ENCODE data around the gene SMC1B.

The SMC1B gene

GRCh38 chr22:45429981-45430775, 16.8 kb upstream of the SMC1B start:
- Histone ChIP-seq H3K9ac (ENCODE audit: low read depth in 1 of 2, low read length in 2 of 2) (no peak overlapping the region), H3K36me3 (ENCODE audit: control insufficient read depth in 1 of 2, insufficient read depth in 2 of 2, low read length in 2 of 2) (no peaks in the 10 kb centered on the region), H3K27ac (ENCODE audit: low read depth, low read length) (no peak overlapping the region), H3K27me3 (ENCODE audit: control insufficient read depth in 1 of 2, insufficient read depth in 2 of 2, low read length in 2 of 2) (no peaks in the 10 kb centered on the region), H3K4me1 (ENCODE audit: control insufficient read depth in 1 of 2, insufficient read depth in 2 of 2, low read length in 2 of 2) (peaks cover 1 to 3% of the 10 kb centered on the region in 2 donors), H3K4me3 (ENCODE audit: low read depth in 1 of 2, low read length in 2 of 2) (no peak overlapping the region), H3K9me3 (ENCODE audit: control insufficient read depth in 1 of 2, low read length in 2 of 2) (peaks cover 0 to 4% of the 10 kb centered on the region in 2 donors)

GRCh38 chr22:45429424-45429823, 16.0 kb upstream of the SMC1B start:
- Histone ChIP-seq H3K27ac (ENCODE audit: low read depth, low read length) (no peak overlapping the region), H3K9me3 (ENCODE audit: control insufficient read depth in 1 of 2, low read length in 2 of 2) (peaks cover 0 to 4% of the 10 kb centered on the region in 2 donors), H3K27me3 (ENCODE audit: control insufficient read depth in 1 of 2, insufficient read depth in 2 of 2, low read length in 2 of 2) (no peaks in the 10 kb centered on the region), H3K4me3 (ENCODE audit: low read depth in 1 of 2, low read length in 2 of 2) (no peak overlapping the region), H3K9ac (ENCODE audit: low read depth in 1 of 2, low read length in 2 of 2) (no peak overlapping the region), H3K4me1 (ENCODE audit: control insufficient read depth in 1 of 2, insufficient read depth in 2 of 2, low read length in 2 of 2) (no peaks in the 10 kb centered on the region), H3K36me3 (ENCODE audit: control insufficient read depth in 1 of 2, insufficient read depth in 2 of 2, low read length in 2 of 2) (no peaks in the 10 kb centered on the region)

GRCh38 chr22:45428391-45429385, 15.3 kb upstream of the SMC1B start:
- Histone ChIP-seq H3K36me3 (ENCODE audit: control insufficient read depth in 1 of 2, insufficient read depth in 2 of 2, low read length in 2 of 2) (no peaks in the 10 kb centered on the region), H3K9me3 (ENCODE audit: control insufficient read depth in 1 of 2, low read length in 2 of 2) (peaks cover 0 to 4% of the 10 kb centered on the region in 2 donors), H3K27ac (ENCODE audit: low read depth, low read length) (no peak overlapping the region), H3K9ac (ENCODE audit: low read depth in 1 of 2, low read length in 2 of 2) (no peak overlapping the region), H3K4me3 (ENCODE audit: low read depth in 1 of 2, low read length in 2 of 2) (no peak overlapping the region), H3K27me3 (ENCODE audit: control insufficient read depth in 1 of 2, insufficient read depth in 2 of 2, low read length in 2 of 2) (no peaks in the 10 kb centered on the region), H3K4me1 (ENCODE audit: control insufficient read depth in 1 of 2, insufficient read depth in 2 of 2, low read length in 2 of 2) (no peaks in the 10 kb centered on the region)

- Histone ChIP-seq H3K9ac (ENCODE audit: low read depth in 1 of 2, low read length in 2 of 2) (no peak overlapping the region), H3K36me3 (ENCODE audit: control insufficient read depth in 1 of 2, insufficient read depth in 2 of 2, low read length in 2 of 2) (no peaks in the 10 kb centered on the region), H3K9me3 (ENCODE audit: control insufficient read depth in 1 of 2, low read length in 2 of 2) (peaks cover 0 to 4% of the 10 kb centered on the region in 2 donors), H3K27me3 (ENCODE audit: control insufficient read depth in 1 of 2, insufficient read depth in 2 of 2, low read length in 2 of 2) (no peaks in the 10 kb centered on the region), H3K27ac (ENCODE audit: low read depth, low read length) (no peak overlapping the region), H3K4me1 (ENCODE audit: control insufficient read depth in 1 of 2, insufficient read depth in 2 of 2, low read length in 2 of 2) (no peaks in the 10 kb centered on the region), H3K4me3 (ENCODE audit: low read depth in 1 of 2, low read length in 2 of 2) (no peak overlapping the region)
Observed at GRCh38 chr22:45427114-45427513, 13.7 kb upstream of the SMC1B start.

GRCh38 chr22:45426387-45426786, 13.0 kb upstream of the SMC1B start:
- Histone ChIP-seq H3K36me3 (ENCODE audit: control insufficient read depth in 1 of 2, insufficient read depth in 2 of 2, low read length in 2 of 2) (no peaks in the 10 kb centered on the region), H3K27ac (ENCODE audit: low read depth, low read length) (no peak overlapping the region), H3K9ac (ENCODE audit: low read depth in 1 of 2, low read length in 2 of 2) (no peak overlapping the region), H3K9me3 (ENCODE audit: control insufficient read depth in 1 of 2, low read length in 2 of 2) (peaks cover 0 to 4% of the 10 kb centered on the region in 2 donors), H3K4me1 (ENCODE audit: control insufficient read depth in 1 of 2, insufficient read depth in 2 of 2, low read length in 2 of 2) (no peaks in the 10 kb centered on the region), H3K27me3 (ENCODE audit: control insufficient read depth in 1 of 2, insufficient read depth in 2 of 2, low read length in 2 of 2) (no peaks in the 10 kb centered on the region), H3K4me3 (ENCODE audit: low read depth in 1 of 2, low read length in 2 of 2) (no peak overlapping the region)

- Histone ChIP-seq H3K36me3 (ENCODE audit: control insufficient read depth in 1 of 2, insufficient read depth in 2 of 2, low read length in 2 of 2) (no peaks in the 10 kb centered on the region), H3K9ac (ENCODE audit: low read depth in 1 of 2, low read length in 2 of 2) (no peak overlapping the region), H3K4me3 (ENCODE audit: low read depth in 1 of 2, low read length in 2 of 2) (no peak overlapping the region), H3K27ac (ENCODE audit: low read depth, low read length) (no peak overlapping the region), H3K27me3 (ENCODE audit: control insufficient read depth in 1 of 2, insufficient read depth in 2 of 2, low read length in 2 of 2) (no peaks in the 10 kb centered on the region), H3K4me1 (ENCODE audit: control insufficient read depth in 1 of 2, insufficient read depth in 2 of 2, low read length in 2 of 2) (no peaks in the 10 kb centered on the region), H3K9me3 (ENCODE audit: control insufficient read depth in 1 of 2, low read length in 2 of 2) (peaks cover 0 to 4% of the 10 kb centered on the region in 2 donors)
Observed at GRCh38 chr22:45425531-45426265, 12.3 kb upstream of the SMC1B start.

GRCh38 chr22:45425101-45425500, 11.7 kb upstream of the SMC1B start:
- Histone ChIP-seq H3K4me3 (ENCODE audit: low read depth in 1 of 2, low read length in 2 of 2) (no peak overlapping the region), H3K9ac (ENCODE audit: low read depth in 1 of 2, low read length in 2 of 2) (no peak overlapping the region), H3K4me1 (ENCODE audit: control insufficient read depth in 1 of 2, insufficient read depth in 2 of 2, low read length in 2 of 2) (no peaks in the 10 kb centered on the region), H3K27ac (ENCODE audit: low read depth, low read length) (no peak overlapping the region), H3K9me3 (ENCODE audit: control insufficient read depth in 1 of 2, low read length in 2 of 2) (peaks cover 0 to 4% of the 10 kb centered on the region in 2 donors), H3K36me3 (ENCODE audit: control insufficient read depth in 1 of 2, insufficient read depth in 2 of 2, low read length in 2 of 2) (no peaks in the 10 kb centered on the region), H3K27me3 (ENCODE audit: control insufficient read depth in 1 of 2, insufficient read depth in 2 of 2, low read length in 2 of 2) (no peaks in the 10 kb centered on the region)

GRCh38 chr22:45424241-45424731, 10.9 kb upstream of the SMC1B start:
- no peaks in the 10 kb centered on the region for H3K36me3 ChIP-seq (ENCODE audit: control insufficient read depth in 1 of 2, insufficient read depth in 2 of 2, low read length in 2 of 2)
- H3K9ac ChIP-seq (ENCODE audit: low read depth in 1 of 2, low read length in 2 of 2), result no peak overlapping the region
- no peak overlapping the region for H3K27ac ChIP-seq (ENCODE audit: low read depth, low read length)
- no peaks in the 10 kb centered on the region for H3K27me3 ChIP-seq (ENCODE audit: control insufficient read depth in 1 of 2, insufficient read depth in 2 of 2, low read length in 2 of 2)
- H3K4me1 ChIP-seq (ENCODE audit: control insufficient read depth in 1 of 2, insufficient read depth in 2 of 2, low read length in 2 of 2), result no peaks in the 10 kb centered on the region
- H3K9me3 ChIP-seq (ENCODE audit: control insufficient read depth in 1 of 2, low read length in 2 of 2), result peaks cover 0 to 4% of the 10 kb centered on the region in 2 donors
- H3K4me3 ChIP-seq (ENCODE audit: low read depth in 1 of 2, low read length in 2 of 2), result no peak overlapping the region

- Histone ChIP-seq H3K9ac (ENCODE audit: low read depth in 1 of 2, low read length in 2 of 2) (no peak overlapping the region), H3K27me3 (ENCODE audit: control insufficient read depth in 1 of 2, insufficient read depth in 2 of 2, low read length in 2 of 2) (no peaks in the 10 kb centered on the region), H3K36me3 (ENCODE audit: control insufficient read depth in 1 of 2, insufficient read depth in 2 of 2, low read length in 2 of 2) (no peaks in the 10 kb centered on the region), H3K9me3 (ENCODE audit: control insufficient read depth in 1 of 2, low read length in 2 of 2) (peaks cover 0 to 4% of the 10 kb centered on the region in 2 donors), H3K27ac (ENCODE audit: low read depth, low read length) (no peak overlapping the region), H3K4me3 (ENCODE audit: low read depth in 1 of 2, low read length in 2 of 2) (no peak overlapping the region), H3K4me1 (ENCODE audit: control insufficient read depth in 1 of 2, insufficient read depth in 2 of 2, low read length in 2 of 2) (no peaks in the 10 kb centered on the region)
Observed at GRCh38 chr22:45423524-45423923, 10.1 kb upstream of the SMC1B start.
